GM19328 (cell line): Measurements from ENCODE around the gene BEAN1.
A peak's percentile ranks its signal among the peaks of the same experiment; 100 is the strongest.
"Not testable (repeated sequence)": the region's sequence is repeated elsewhere in the genome, so short reads cannot be mapped to it uniquely, and the experiment has no call there.

Experiments used
- ATAC-seq: cut with Tn5 transposase; IDR thresholded peaks from one replicate; pipeline ENCODE4 v1.9.1; 2021; ENCODE audit warnings: mild to moderate bottlenecking, moderate library complexity; ENCODE audit not compliant: unreplicated experiment

The BEAN1 gene

GRCh38 chr16:66481081-66481942, 54.2 kb downstream of the BEAN1 start:
- no peak for ATAC-seq

- no peak for ATAC-seq
Measured at GRCh38 chr16:66481943-66482390, 54.9 kb downstream of the BEAN1 start.

DNA sequence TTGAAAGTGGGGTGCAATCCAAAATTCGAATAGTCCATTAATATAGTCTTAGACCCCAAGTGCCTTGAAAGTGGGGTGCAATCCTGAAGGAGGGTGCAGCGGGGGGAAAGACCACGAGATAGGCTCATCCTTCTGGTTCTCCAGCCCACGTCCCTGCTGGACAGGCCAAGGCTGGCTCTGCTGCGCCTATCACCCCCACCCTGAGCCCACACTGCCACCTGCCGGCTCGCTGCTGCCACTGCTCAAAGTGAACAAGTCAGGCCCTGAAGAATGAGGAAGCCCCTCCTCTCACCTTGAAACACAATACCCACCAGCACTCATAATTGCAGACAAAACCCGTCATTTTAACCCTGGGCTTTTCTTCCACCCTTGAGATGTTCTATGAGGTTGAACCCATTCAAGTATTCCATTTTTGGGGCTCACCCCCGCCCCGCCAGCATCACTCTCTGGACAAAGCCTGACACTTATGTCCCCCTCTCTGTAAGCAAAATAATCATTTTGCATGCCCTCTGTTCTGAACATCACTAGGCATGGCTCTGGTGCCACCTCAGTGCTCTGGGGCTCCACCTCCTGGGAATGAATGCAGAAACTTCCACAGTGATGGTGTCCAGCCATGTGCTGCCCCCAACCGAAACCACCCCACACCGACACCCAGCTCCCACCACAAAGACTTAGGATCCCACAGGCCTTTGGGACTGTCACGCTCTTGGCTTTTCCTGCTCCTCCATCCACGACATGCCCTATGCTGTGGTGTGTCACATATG, 56.8 kb downstream of the BEAN1 start:
- peak; percentile 62 for ATAC-seq

- ATAC-seq, result no peak
Measured at GRCh38 chr16:66484453-66485213, 57.5 kb downstream of the BEAN1 start.

DNA sequence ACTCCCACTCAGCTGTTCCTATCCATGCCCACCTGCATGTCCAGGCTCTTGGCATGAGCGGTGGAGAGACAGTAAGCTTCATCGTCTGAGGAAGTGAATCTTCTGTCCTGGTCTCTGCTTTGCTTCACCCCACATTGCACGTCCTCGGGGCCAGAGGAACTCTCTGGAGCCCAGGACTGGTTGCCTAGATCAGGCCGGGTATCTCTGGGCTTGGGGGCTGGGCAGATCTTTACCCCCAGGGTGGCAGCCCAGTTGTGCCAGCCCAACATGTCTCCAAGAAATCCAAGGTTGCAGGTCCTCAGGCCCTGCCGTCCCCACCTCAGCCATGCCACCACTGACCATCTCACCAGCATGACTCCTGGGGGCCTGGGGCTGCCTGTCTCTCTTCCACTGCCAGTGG, 58.3 kb downstream of the BEAN1 start:
- no peak for ATAC-seq

DNA sequence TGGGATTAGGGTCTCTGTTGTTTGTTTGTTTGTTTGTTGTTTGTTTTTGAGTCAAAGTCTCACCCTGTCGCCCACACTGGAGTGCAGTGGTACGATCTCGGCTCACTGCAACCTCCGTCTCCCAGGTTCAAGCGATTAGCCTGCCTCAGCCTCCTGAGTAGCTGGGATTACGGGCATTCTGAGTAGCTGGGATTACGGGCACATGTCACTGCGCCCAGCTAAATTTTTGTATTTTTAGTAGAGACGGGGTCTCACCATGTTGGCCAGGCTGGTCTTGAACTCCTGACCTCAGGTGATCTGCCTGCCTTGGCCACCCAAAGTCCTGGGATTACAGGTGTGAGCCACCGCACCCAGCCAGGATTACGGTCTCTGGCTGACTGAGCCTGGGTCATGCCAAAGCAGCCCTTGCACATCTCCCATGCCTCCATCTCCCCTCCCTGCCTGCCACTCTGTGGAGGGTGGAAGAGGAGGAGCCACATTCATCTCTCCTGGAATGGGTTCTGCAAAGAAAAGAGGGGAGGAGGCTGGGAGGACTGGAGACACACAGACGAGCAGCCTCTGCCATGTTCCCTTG, 59.2 kb downstream of the BEAN1 start:
- ATAC-seq, result no peak

DNA sequence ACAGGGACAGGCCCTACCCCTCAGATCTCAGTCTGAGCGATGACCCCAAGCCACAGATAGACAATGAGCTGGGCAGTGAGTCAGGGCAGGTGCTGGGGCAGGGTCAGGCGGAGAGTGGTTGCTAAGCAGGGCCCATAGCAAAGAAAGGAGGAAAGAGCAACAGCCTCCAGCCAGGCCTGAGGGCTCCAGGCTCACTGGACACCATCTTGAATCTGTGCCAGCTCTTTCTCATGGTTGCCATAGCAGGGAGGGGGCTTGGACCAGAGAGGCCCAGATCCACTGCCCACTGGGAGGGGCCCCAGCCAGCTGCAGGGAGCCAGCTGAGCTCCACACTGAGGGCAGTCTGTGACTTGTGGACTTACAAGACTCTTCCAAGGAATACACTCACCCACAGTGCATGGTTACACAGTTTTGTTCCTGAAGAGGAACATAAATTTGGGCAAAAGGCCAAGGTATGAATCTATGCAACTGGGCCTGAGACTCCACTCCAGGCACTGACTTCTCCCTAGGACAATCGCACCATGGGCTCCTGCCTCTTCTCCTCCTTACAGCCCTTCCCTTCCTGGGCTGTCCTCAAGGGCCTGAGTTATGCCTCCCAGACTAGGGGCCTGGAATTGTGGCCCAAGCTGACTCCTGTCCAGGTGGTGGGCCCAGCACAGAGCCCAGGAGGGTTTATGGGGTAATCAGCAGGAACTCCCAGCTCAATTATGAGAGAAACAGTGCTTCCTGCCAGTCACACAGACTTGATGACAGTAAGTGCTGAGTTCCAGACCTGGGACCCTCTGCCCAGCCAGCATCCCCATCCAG, 59.9 kb downstream of the BEAN1 start:
- ATAC-seq, result no peak

GRCh38 chr16:66487580-66488275, 60.6 kb downstream of the BEAN1 start:
- no peak for ATAC-seq

DNA sequence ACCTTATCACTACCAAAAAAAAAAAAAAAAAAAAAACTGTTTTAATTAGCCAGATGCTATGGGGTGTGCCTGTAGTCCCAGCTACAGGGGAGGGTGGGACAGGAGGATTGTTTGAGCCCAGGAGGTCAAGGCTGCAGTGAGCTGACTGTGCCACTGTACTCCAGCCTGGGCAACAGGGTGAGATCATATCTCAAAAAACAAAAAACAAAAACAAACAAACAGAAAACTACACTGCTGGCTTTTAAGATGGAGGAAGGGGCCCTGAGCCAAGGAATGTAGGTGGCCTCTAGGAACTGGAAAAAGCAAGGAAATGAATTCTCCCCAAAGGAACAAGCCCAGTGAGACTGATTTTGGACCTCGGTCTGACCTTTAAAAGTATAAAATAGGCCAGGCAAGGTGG, 61.4 kb downstream of the BEAN1 start:
- ATAC-seq, result no peak

DNA sequence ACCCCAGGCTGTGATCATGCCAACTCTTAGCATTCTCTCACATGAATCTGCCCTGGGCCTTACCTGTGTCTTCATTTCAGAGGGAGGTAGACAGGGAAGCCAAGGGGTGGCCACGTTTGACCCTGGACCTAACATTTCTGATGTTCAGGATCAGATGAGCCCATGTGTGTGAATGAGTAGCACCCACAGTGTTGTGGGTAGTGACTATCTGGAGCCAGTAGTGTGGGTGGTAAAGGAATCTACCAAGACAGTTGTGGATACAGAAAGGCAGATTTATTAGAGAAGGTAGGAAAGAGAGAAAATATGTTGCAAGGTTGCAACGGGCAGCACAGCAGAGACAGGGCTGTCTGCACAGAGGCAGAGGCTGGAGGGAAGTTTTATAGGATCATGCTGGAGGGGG, 62.3 kb downstream of the BEAN1 start:
- ATAC-seq, result no peak

- no peak for ATAC-seq
Measured at GRCh38 chr16:66489818-66490217, 62.7 kb downstream of the BEAN1 start.

GRCh38 chr16:66490774-66491715, 64.0 kb downstream of the BEAN1 start:
- no peak for ATAC-seq

- no peak for ATAC-seq
Measured at GRCh38 chr16:66491716-66492064, 64.6 kb downstream of the BEAN1 start.

- no peak for ATAC-seq
Measured at GRCh38 chr16:66493490-66494401, 66.7 kb downstream of the BEAN1 start.

- no peak for ATAC-seq
Measured at GRCh38 chr16:66494916-66495315, 67.8 kb downstream of the BEAN1 start.

- no peak for ATAC-seq
Measured at GRCh38 chr16:66495440-66495839, 68.3 kb downstream of the BEAN1 start.

DNA sequence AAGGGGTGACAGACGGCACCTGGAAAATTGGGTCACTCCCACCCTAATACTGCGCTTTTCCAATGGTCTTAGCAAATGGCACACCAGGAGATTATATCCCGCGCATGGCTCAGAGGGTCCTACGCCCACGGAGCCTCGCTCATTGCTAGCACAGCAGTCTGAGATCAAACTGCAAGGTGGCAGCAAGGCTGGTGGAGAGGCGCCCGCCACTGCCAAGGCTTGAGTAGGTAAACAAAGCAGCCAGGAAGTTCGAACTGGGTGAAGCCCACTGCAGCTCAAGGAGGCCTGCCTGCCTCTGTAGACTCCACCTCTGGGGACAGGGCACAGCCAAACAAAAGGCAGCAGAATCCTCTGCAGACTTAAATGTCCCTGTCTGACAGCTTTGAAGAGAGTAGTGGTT, 69.1 kb downstream of the BEAN1 start:
- not testable (repeated sequence) for ATAC-seq
